Neutrophil (primary cell): ENCODE measurements around the gene GPC6.

Source experiments
- H3K27ac ChIP-seq: fragments of 200-600 bp; sonication (generic); 2 replicates; pipeline ENCODE4 v1.5.1; 2016; ENCODE audit warnings: mild to moderate bottlenecking, moderate library complexity
- H3K27me3 ChIP-seq: fragments of 200-600 bp; sonication (generic); 2 replicates; pipeline ENCODE4 v1.6.0; 2016; ENCODE audit warnings: mild to moderate bottlenecking
- H3K36me3 ChIP-seq: fragments of 200-600 bp; sonication (generic); 2 replicates; pipeline ENCODE4 v1.5.1; 2017
- H3K4me1 ChIP-seq, 2 experiments: fragments of 200-600 bp in 1 of 2; sonication (generic) in 1 of 2; 1 replicate in 1 of 2; 2 replicates in 1 of 2; pipeline versions ENCODE4 v1.5.1 to v1.6.1; 2013 to 2016; ENCODE audit warnings: low read depth in 1 of 2, low read length in 1 of 2, mild to moderate bottlenecking in 1 of 2, moderate library complexity in 1 of 2; ENCODE audit not compliant: control insufficient read depth in 1 of 2, insufficient read depth in 1 of 2
- H3K4me3 ChIP-seq, 2 experiments: fragments of 200-600 bp in 1 of 2; sonication (generic) in 1 of 2; 1 replicate in 1 of 2; 2 replicates in 1 of 2; pipeline ENCODE4 v1.5.1; 2013 to 2016; ENCODE audit warnings: low read depth in 1 of 2, low read length in 1 of 2, mild to moderate bottlenecking in 1 of 2, moderate library complexity in 1 of 2
- H3K9me3 ChIP-seq: fragments of 200-600 bp; sonication (generic); 2 replicates; pipeline ENCODE4 v1.5.1; 2016
- TF ChIP-seq, protein P1 (sequence below): fragments of 200-600 bp; sonication (generic); IDR thresholded peaks from 2 replicates; pipeline ENCODE4 v1.5.1; 2016; ENCODE audit warnings: antibody characterized with exemption

GPC6 gene

DNA sequence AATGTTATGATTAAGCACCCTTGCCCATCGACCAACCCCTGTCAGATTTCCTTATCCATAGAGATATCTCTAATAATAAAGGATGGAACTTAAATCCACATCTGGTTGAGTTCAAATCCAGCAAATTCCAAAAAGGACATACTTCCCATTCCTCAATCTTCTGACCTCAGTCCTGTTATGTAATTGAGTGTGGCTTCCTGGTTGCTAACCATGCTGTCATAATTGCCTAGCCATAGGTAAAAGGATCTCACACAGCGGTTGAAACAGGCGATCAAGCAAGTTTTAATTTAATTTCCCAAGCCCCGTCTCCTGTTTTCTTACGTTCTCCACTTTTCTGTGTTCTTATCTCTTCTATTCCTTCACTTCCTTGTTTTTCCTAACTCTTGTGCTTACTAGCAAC, 550.3 kb downstream of the GPC6 start:
- no peak overlapping the region for H3K4me3 ChIP-seq
- no peaks in the 10 kb centered on the region for H3K36me3 ChIP-seq
- H3K4me1 ChIP-seq = no peaks in the 10 kb centered on the region
- no peak overlapping the region for H3K27ac ChIP-seq
- TF ChIP-seq, protein P1, sequence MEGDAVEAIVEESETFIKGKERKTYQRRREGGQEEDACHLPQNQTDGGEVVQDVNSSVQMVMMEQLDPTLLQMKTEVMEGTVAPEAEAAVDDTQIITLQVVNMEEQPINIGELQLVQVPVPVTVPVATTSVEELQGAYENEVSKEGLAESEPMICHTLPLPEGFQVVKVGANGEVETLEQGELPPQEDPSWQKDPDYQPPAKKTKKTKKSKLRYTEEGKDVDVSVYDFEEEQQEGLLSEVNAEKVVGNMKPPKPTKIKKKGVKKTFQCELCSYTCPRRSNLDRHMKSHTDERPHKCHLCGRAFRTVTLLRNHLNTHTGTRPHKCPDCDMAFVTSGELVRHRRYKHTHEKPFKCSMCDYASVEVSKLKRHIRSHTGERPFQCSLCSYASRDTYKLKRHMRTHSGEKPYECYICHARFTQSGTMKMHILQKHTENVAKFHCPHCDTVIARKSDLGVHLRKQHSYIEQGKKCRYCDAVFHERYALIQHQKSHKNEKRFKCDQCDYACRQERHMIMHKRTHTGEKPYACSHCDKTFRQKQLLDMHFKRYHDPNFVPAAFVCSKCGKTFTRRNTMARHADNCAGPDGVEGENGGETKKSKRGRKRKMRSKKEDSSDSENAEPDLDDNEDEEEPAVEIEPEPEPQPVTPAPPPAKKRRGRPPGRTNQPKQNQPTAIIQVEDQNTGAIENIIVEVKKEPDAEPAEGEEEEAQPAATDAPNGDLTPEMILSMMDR = no peak
- no peaks in the 10 kb centered on the region for H3K9me3 ChIP-seq
- H3K27me3 ChIP-seq = no peaks in the 10 kb centered on the region

GRCh38 chr13:93777504-93777903, 550.9 kb downstream of the GPC6 start:
- TF ChIP-seq, protein P1 = no peak
- H3K36me3 ChIP-seq = no peaks in the 10 kb centered on the region
- H3K27ac ChIP-seq = no peak overlapping the region
- H3K4me3 ChIP-seq = no peak overlapping the region
- H3K27me3 ChIP-seq = no peaks in the 10 kb centered on the region
- no peaks in the 10 kb centered on the region for H3K9me3 ChIP-seq
- H3K4me1 ChIP-seq = no peaks in the 10 kb centered on the region

- TF ChIP-seq, protein P1 = no peak
- H3K36me3 ChIP-seq = no peaks in the 10 kb centered on the region
These were observed 551.9 kb downstream of the GPC6 start for GRCh38 chr13:93778548-93778947.

GRCh38 chr13:93784191-93784590, 557.6 kb downstream of the GPC6 start:
- no peaks in the 10 kb centered on the region for H3K4me1 ChIP-seq
- no peaks in the 10 kb centered on the region for H3K36me3 ChIP-seq
- no peak overlapping the region for H3K27ac ChIP-seq
- TF ChIP-seq, protein P1 = no peak
- no peak overlapping the region for H3K4me3 ChIP-seq
- no peaks in the 10 kb centered on the region for H3K9me3 ChIP-seq
- no peaks in the 10 kb centered on the region for H3K27me3 ChIP-seq

More at GRCh38 chr13:93778548-93778947, 551.9 kb downstream of the GPC6 start:
- Histone ChIP-seq H3K27ac (no peak overlapping the region), H3K4me1 (no peaks in the 10 kb centered on the region), H3K4me3 (no peak overlapping the region), H3K9me3 (no peaks in the 10 kb centered on the region), H3K27me3 (no peaks in the 10 kb centered on the region)

DNA sequence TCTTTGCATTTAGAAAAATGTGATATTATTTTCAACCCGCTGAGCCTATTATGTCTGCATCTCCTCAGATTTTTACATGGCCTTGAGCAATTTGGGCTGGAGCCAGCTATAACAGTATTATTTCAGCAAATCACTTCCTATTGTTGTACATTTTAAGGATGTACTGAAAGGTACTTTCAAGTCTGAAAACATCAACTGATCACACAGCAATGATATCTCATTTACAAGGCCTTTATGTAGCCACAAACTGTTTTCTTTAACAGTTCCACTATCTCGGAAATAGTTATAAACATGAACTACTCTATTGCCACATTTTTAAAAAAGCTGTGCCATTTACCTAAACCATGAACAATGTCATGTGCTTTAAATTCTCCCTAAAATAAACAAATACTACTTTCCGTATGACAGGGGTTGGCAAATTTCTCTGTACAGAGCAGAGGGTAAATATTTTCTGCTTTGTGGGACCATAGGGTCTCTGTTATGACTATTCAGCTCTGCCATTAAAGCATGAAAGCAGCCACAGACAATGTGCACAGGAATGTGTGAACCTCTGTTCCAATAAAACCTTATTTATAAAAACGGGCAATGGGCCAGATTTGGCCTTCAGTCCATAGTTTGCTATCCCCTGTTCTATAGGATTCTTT, 560.4 kb downstream of the GPC6 start:
- no peak overlapping the region for H3K4me3 ChIP-seq
- no peaks in the 10 kb centered on the region for H3K9me3 ChIP-seq
- no peak overlapping the region for H3K27ac ChIP-seq
- H3K4me1 ChIP-seq = no peaks in the 10 kb centered on the region
- H3K27me3 ChIP-seq = no peaks in the 10 kb centered on the region
- H3K36me3 ChIP-seq = no peaks in the 10 kb centered on the region
- TF ChIP-seq, protein P1 = no peak
